Left kidney (tissue), 2 donors: ENCODE results near the gene SIPA1L3. TPM values are rescaled to one million over a fixed set of nuclear protein-coding genes. Genes with fewer than 3 reads are reported as not detected.
"Not testable (repeated sequence)": the region's sequence is repeated elsewhere in the genome, so short reads cannot be mapped to it uniquely, and the experiment has no call there.

Experiments used
- DNase-seq: peaks from one replicate; pipeline ENCODE4 v3.0.0-alpha.2; 2013
- polyA plus RNA-seq: library from polyadenylated mRNA; unstranded; fragments of 120-200 nt; gene quantifications from one replicate; pipeline ENCODE4 v1.2.1, GENCODE V29; 2013; ENCODE audit not compliant: insufficient read length

Gene SIPA1L3
- polyA plus RNA-seq, 1 donor: 27.7 TPM

- no peak for DNase-seq
Measured at GRCh38 chr19:38068826-38069225, 161.8 kb downstream of the SIPA1L3 start.

- no peak for DNase-seq
Measured at GRCh38 chr19:38070573-38070972, 163.6 kb downstream of the SIPA1L3 start.

- not testable (repeated sequence) for DNase-seq
Measured at GRCh38 chr19:38071054-38071453, 164.0 kb downstream of the SIPA1L3 start.

- no peak for DNase-seq
Measured at GRCh38 chr19:38071647-38072046, 164.6 kb downstream of the SIPA1L3 start.

GRCh38 chr19:38072776-38073750 lies 166.1 kb downstream of the SIPA1L3 start:
- no peak for DNase-seq

GRCh38 chr19:38073841-38074685 lies 167.1 kb downstream of the SIPA1L3 start:
- DNase-seq: no peak

- DNase-seq: no peak
Measured at GRCh38 chr19:38076337-38076736, 169.3 kb downstream of the SIPA1L3 start.

- DNase-seq: no peak
Measured at GRCh38 chr19:38078302-38078930, 171.4 kb downstream of the SIPA1L3 start.

GRCh38 chr19:38079926-38080380 lies 172.9 kb downstream of the SIPA1L3 start:
- DNase-seq: no peak

GRCh38 chr19:38081547-38082255 lies 174.7 kb downstream of the SIPA1L3 start:
- no peak for DNase-seq

GRCh38 chr19:38082256-38083118 lies 175.5 kb downstream of the SIPA1L3 start:
- DNase-seq: no peak

GRCh38 chr19:38084196-38084595 lies 177.2 kb downstream of the SIPA1L3 start:
- no peak for DNase-seq

GRCh38 chr19:38089440-38089839 lies 182.4 kb downstream of the SIPA1L3 start:
- DNase-seq: no peak

- DNase-seq: no peak
Measured at GRCh38 chr19:38093154-38093553, 186.1 kb downstream of the SIPA1L3 start.

GRCh38 chr19:38093587-38093986 lies 186.6 kb downstream of the SIPA1L3 start:
- no peak for DNase-seq

- peak; percentile 81 for DNase-seq
Measured at GRCh38 chr19:38095411-38096308, 188.7 kb downstream of the SIPA1L3 start.

- DNase-seq: no peak
Measured at GRCh38 chr19:38099966-38100365, 193.0 kb downstream of the SIPA1L3 start.

GRCh38 chr19:38100589-38100988 lies 193.6 kb downstream of the SIPA1L3 start:
- DNase-seq: no peak

GRCh38 chr19:38101723-38102122 lies 194.7 kb downstream of the SIPA1L3 start:
- no peak for DNase-seq
